Dermis microvascular lymphatic vessel endothelial cell (primary cell): Measurements from ENCODE around the gene RRAGC. TPM values are rescaled to one million over a fixed set of nuclear protein-coding genes. Genes with fewer than 3 reads are reported as not detected.

Source experiments
- total RNA-seq: library from RNA; depleted of rRNA; stranded (reverse); fragments of >200 nt; gene quantifications from 2 replicates; pipeline ENCODE4 v1.2.1, GENCODE V29; 2014

Gene RRAGC
- total RNA-seq, 1 donor from 2014 or later = 16.0 TPM

Other genes with a start within 250 kb of the RRAGC start
- 5.8 and 8.7 TPM in 2 replicates for gene MYCBP, start 13.6 kb upstream of the RRAGC start, total RNA-seq
- gene GJA9, start 21.8 kb upstream of the RRAGC start, total RNA-seq = not detected in 2 replicates
- gene RHBDL2, start 82.1 kb upstream of the RRAGC start, total RNA-seq = 0.13 TPM in 1 of 2 replicates, not detected in the other
- gene AKIRIN1, start 131.5 kb upstream of the RRAGC start, total RNA-seq = 31.7 and 42.5 TPM in 2 replicates
- 337 and 433 TPM in 2 replicates for gene NDUFS5, start 166.6 kb upstream of the RRAGC start, total RNA-seq